Measurements from ENCODE around the gene NAA50.

The NAA50 gene

DNA sequence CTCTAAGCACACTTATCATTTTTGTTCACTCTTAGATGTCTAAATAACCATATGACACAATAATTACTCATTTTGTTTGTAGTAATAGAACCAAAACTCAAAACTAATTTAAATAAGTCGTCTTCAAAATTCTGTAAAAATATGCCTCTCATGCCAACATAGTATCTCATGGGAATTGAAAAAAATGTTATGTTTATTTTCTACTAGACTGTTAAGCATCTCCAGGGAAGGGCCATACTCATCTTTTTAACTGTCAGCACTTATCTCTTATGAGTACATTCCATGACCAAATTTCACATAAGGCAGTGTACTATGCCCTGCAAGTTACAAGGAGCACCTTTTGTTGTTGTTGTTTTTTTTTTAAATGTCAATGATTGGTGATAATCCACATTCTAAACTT, 31.3 kb downstream of the NAA50 start:
- DNase-seq (ENCODE audit: low read depth in 2 of 2), result peak in 1 of 2 donors; percentile 53
- no peak overlapping the region for H3K4me3 ChIP-seq (replicated peaks in 1 of 2; ENCODE audit: low read depth in 2 of 2, low read length in 2 of 2)
- TF ChIP-seq, protein P1, sequence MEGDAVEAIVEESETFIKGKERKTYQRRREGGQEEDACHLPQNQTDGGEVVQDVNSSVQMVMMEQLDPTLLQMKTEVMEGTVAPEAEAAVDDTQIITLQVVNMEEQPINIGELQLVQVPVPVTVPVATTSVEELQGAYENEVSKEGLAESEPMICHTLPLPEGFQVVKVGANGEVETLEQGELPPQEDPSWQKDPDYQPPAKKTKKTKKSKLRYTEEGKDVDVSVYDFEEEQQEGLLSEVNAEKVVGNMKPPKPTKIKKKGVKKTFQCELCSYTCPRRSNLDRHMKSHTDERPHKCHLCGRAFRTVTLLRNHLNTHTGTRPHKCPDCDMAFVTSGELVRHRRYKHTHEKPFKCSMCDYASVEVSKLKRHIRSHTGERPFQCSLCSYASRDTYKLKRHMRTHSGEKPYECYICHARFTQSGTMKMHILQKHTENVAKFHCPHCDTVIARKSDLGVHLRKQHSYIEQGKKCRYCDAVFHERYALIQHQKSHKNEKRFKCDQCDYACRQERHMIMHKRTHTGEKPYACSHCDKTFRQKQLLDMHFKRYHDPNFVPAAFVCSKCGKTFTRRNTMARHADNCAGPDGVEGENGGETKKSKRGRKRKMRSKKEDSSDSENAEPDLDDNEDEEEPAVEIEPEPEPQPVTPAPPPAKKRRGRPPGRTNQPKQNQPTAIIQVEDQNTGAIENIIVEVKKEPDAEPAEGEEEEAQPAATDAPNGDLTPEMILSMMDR (IDR thresholded peaks at IDR 0.05; ENCODE audit: low read depth, low read length), result no peak

DNA sequence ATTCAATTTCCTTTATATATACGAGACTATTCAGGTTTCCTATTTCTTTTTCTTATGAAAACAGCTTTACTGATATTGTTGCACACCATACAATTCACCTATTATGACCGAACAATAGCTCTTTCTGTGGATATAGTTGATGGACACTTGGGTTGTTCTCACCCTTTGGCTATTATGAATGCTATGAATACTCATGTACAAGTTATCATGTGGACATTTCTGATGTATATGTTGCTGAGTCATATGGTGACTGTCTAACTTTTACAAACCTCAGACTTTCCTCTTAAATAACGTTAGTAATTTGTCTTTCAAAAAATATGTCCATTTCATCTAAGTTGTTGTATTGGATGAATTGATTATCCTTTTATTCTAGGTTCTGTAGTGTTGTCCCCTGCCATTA, 33.9 kb downstream of the NAA50 start:
- TF ChIP-seq, protein P1 (IDR thresholded peaks at IDR 0.05; ENCODE audit: low read depth, low read length), result no peak
- no peak overlapping the region for H3K4me3 ChIP-seq (replicated peaks in 1 of 2; ENCODE audit: low read depth in 2 of 2, low read length in 2 of 2)
- peak in 1 of 2 donors; percentile 39 for DNase-seq (ENCODE audit: low read depth in 2 of 2)

DNA sequence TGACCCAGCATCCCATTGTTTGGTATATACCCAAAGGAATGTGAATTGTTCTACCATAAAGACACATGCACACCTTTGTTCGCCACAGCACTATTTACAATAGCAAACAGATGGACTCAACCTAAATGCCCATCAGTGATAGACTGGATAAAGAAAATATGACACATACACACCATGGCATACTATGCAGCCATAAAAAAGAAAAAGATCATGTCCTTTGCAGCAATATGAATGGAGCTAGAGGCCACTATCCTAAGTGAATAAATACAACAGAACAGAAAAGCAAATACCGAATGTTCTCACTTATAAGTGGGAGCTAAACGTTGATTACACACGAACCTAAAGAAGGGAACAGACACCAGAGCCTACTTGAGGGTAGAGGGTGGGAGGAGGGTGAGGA, 38.2 kb downstream of the NAA50 start:
- H3K4me3 ChIP-seq (replicated peaks in 1 of 2; ENCODE audit: low read depth in 2 of 2, low read length in 2 of 2), result no peak overlapping the region
- TF ChIP-seq, protein P1 (IDR thresholded peaks at IDR 0.05; ENCODE audit: low read depth, low read length), result no peak
- no peak for DNase-seq (ENCODE audit: low read depth in 2 of 2)

DNA sequence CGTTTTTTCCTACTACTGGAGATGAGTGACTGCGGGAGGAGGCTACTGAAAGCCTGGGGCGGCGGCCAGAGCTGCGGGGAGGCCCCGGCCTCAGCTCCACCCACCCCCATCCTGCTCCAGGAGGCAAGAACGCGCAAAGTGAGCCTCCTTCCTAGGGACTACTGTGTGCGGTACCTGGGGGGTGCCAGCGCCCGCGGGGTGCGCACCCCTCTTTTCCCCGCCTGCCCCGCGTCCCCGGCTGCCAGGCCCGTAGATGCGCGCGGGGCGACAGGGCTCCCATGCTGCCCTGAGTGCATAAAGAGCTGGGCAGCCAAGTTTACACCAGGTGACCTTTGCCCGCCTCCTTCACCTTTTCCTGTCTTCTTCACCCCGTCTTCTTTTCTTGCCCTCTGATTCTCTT, 47.1 kb downstream of the NAA50 start:
- peak; percentile 25 to 29 for DNase-seq (ENCODE audit: low read depth in 2 of 2)
- TF ChIP-seq, protein P1 (IDR thresholded peaks at IDR 0.05; ENCODE audit: low read depth, low read length), result no peak
- H3K4me3 ChIP-seq (replicated peaks in 1 of 2; ENCODE audit: low read depth in 2 of 2, low read length in 2 of 2), result peak overlapping the region; percentile 8 to 26

DNA sequence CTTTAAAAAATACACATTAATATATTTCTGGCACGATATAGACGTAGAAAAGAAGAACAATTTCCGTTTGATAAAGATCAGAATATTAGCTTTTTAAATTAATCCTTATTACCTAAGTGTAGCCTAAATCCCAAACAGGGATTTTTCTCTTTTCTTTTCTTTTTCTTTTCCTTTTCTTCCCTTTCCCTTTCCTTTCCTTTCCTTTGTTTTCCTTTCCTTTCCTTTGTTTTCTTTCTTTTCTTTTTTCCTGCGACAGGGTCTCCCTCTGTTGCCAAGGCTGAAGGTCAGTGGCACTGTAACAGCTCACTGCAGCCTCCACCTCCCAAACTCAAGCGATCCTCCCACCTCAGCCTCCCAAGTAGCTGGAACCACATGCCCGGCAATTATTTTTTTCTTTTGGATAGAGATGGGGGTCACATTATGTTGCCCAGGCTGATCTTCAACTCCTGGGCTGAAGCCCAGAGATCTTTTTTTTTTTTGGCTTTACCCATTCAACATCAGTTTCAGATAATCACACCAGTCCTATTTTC, 47.8 kb downstream of the NAA50 start:
- H3K4me3 ChIP-seq (replicated peaks in 1 of 2; ENCODE audit: low read depth in 2 of 2, low read length in 2 of 2), result no peak overlapping the region
- TF ChIP-seq, protein P1 (IDR thresholded peaks at IDR 0.05; ENCODE audit: low read depth, low read length), result no peak
- DNase-seq (ENCODE audit: low read depth in 2 of 2), result no peak

DNA sequence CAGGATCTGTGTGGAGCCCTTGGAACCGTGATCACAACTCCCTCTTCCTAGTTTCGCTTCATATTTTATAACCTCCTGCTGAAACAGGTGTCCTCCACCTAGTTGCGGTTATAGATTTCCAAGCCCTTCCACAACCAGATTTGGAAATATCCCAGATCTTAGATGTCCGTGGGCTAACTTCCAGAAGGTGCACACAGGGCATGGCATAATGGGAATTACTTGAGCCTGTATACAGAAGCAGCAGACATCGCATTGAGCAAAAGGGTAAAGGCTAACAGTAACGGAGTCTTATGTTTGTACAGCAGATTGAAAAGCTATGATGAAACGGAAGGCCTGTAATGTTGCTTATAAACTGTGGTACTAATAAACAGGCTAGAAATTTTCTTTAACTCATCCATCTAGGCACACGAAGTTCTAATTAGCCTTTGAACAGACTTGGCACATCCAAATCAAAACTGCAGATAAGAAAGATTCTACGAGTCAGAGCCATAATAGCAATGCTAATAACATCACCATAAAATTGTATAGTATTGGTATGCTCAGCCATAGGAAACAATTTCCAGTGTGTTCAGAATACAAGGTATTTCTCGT, 48.5 kb downstream of the NAA50 start:
- DNase-seq (ENCODE audit: low read depth in 2 of 2), result peak; percentile 27 to 30
- TF ChIP-seq, protein P1 (IDR thresholded peaks at IDR 0.05; ENCODE audit: low read depth, low read length), result no peak

More for the DNA sequence above, 48.5 kb downstream of the NAA50 start:
- H3K4me3 ChIP-seq (replicated peaks in 1 of 2; ENCODE audit: low read depth in 2 of 2, low read length in 2 of 2), result peak overlapping the region; percentile 56 to 62
